ENCODE data around the gene ZC3H7B. TPM values are rescaled to one million over a fixed set of nuclear protein-coding genes. Genes with fewer than 3 reads are reported as not detected.

ZC3H7B gene
- total RNA-seq, 6 experiments from 2014 or later: 26.5 to 50.1 (median 42.7) TPM

DNA sequence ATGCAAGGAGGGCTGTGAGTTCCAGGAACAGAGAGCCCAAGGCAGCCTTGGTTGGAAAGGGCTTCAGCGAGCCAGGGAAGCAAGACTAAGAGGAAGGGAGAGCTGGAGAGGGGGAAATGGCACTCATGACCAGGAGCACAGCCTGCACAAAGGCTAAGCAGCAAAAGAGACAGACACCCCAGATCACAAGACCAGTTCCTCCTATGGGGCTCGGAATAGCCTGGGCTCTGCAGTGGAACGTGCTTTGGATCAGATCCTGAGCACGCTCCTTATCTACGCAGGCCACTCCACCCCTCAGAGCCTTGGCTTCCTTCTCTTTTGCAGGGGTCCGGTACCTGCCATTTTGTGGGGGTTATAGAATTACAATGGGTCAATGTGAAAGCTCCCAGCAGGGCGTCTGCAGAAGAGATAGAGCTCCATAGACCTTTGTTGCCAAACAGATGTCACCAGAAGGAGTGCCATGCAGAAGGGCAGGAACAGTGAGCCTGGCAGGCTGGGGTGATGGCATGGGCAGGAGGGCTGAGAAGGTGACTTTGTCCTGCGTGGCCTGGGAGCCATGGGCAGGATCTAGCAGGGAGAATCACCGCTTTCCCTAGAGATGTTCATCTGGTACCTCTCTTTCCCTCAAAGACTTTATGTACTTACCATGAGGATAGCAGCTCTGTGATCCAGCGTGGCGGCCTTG is 33.8 kb downstream of the ZC3H7B start:
- peaks cover 0 to 21% (median 7%) of the 10 kb centered on the region in 4 donors for H3K4me1 ChIP-seq
- H3K9me3 ChIP-seq: no peaks in the 10 kb centered on the region
- H3K27ac ChIP-seq: peak overlapping the region in 1 of 3 donors; percentile 26
- TF ChIP-seq POLR2A (IDR thresholded peaks at IDR 0.05): no peak
- TF ChIP-seq, protein P1, sequence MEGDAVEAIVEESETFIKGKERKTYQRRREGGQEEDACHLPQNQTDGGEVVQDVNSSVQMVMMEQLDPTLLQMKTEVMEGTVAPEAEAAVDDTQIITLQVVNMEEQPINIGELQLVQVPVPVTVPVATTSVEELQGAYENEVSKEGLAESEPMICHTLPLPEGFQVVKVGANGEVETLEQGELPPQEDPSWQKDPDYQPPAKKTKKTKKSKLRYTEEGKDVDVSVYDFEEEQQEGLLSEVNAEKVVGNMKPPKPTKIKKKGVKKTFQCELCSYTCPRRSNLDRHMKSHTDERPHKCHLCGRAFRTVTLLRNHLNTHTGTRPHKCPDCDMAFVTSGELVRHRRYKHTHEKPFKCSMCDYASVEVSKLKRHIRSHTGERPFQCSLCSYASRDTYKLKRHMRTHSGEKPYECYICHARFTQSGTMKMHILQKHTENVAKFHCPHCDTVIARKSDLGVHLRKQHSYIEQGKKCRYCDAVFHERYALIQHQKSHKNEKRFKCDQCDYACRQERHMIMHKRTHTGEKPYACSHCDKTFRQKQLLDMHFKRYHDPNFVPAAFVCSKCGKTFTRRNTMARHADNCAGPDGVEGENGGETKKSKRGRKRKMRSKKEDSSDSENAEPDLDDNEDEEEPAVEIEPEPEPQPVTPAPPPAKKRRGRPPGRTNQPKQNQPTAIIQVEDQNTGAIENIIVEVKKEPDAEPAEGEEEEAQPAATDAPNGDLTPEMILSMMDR (IDR thresholded peaks at IDR 0.05): no peak
- H3K4me3 ChIP-seq: no peak overlapping the region
- intact Hi-C loops (cut with DNase I): no loop called here
- H3K36me3 ChIP-seq: peaks cover 0 to 32% (median 14%) of the 10 kb centered on the region in 4 donors
- DNase-seq: no peak
- H3K27me3 ChIP-seq: no peaks in the 10 kb centered on the region
- no peak for ATAC-seq
- WGBS (ENCODE audit: insufficient coverage, low coverage, low lambda C conversion rate, missing lambda C conversion rate): 80% methylated on average over 1 of the region's 11 CpGs

DNA sequence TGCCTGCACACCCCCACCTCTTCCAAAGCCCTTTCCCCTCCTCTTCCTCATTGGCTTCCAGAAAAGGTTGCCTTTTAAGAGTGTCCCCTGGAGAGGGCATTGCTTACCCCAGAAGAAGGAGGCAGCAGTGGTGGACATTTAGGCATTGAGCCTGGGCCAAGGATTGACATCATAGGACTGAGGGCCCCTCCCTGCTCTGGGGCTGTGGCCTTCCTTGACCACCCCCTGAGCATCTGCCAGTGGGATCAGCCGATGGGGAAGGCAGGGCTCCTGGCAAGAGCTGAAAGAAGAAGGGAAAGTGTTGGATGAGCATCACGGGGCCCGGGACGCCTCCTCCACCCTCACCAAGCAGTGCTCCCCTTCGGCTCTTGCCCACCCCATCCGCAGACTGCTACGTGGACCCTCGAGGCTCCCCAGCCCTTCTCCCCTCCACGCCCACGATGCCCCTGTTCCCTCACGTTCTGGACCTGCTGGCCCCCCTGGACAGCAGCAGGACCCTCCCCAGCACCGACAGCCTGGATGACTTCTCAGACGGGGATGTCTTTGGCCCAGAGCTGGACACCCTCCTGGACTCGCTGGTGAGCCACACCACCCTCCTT is 37.4 kb downstream of the ZC3H7B start:
- no peak for ATAC-seq
- no peaks in the 10 kb centered on the region for H3K27me3 ChIP-seq
- no peak overlapping the region for H3K27ac ChIP-seq
- WGBS (ENCODE audit: insufficient coverage, low coverage, low lambda C conversion rate, missing lambda C conversion rate): 85% methylated on average over 4 of the region's 14 CpGs
- TF ChIP-seq POLR2A (IDR thresholded peaks at IDR 0.05): no peak
- TF ChIP-seq, protein P1 (IDR thresholded peaks at IDR 0.05): no peak
- no peak for DNase-seq
- H3K36me3 ChIP-seq: peaks cover 0 to 22% (median 6%) of the 10 kb centered on the region in 4 donors
- intact Hi-C loops (cut with DNase I): no loop called here
- H3K9me3 ChIP-seq: no peaks in the 10 kb centered on the region
- H3K4me3 ChIP-seq: no peak overlapping the region
- H3K4me1 ChIP-seq: peaks cover 0 to 31% (median 9%) of the 10 kb centered on the region in 4 donors

DNA sequence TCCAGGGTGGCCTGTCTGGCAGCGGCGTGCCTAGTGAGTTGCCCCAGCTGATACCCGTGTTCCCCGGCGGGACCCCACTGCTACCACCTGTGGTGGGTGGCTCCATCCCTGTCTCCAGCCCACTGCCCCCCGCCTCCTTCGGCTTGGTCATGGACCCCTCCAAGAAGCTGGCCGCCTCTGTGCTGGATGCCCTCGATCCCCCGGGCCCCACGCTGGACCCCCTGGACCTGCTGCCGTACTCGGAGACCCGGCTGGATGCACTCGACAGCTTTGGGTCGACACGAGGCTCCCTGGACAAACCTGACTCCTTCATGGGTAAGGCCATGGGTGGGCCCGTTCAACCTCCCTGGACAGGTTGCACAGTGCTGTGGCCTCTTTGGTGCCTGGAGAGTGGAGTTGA is 38.5 kb downstream of the ZC3H7B start:
- DNase-seq (no peak), ATAC-seq (no peak)
- no peak overlapping the region for H3K27ac ChIP-seq
- peaks cover 0 to 28% (median 9%) of the 10 kb centered on the region in 4 donors for H3K4me1 ChIP-seq
- WGBS (ENCODE audit: insufficient coverage, low coverage, low lambda C conversion rate, missing lambda C conversion rate): no CpG with 5 or more reads among the region's 18 CpGs
- no peak for TF ChIP-seq POLR2A (IDR thresholded peaks at IDR 0.05)
- TF ChIP-seq, protein P1 (IDR thresholded peaks at IDR 0.05): no peak
- no peaks in the 10 kb centered on the region for H3K9me3 ChIP-seq
- no peaks in the 10 kb centered on the region for H3K27me3 ChIP-seq
- no peak overlapping the region for H3K4me3 ChIP-seq
- intact Hi-C loops (cut with DNase I): no loop called here
- peaks cover 0 to 21% (median 4%) of the 10 kb centered on the region in 4 donors for H3K36me3 ChIP-seq

DNA sequence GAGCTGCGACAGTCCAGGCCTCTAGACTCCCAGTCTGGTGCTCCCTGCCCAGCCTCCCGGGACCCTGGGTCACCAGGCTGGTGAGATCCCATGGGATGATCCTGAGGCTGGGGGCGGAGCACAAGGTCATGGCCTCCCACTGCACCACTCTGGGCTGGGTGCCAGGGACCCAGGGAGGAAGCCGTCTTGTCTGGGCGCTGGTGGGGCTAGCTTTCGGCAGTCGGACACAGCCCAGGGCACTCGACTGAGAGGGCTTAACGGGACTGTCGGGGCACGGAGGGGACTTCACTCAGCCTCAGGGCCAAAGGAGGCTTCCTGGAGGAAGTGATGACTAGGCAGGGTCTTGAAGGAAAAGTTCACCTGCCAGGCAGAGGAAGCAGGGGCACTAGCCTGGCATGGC is 39.0 kb downstream of the ZC3H7B start:
- intact Hi-C loops (cut with DNase I): no loop called here
- Histone ChIP-seq H3K4me1 (peaks cover 0 to 27% (median 10%) of the 10 kb centered on the region in 4 donors), H3K4me3 (no peak overlapping the region), H3K36me3 (peaks cover 0 to 21% (median 5%) of the 10 kb centered on the region in 4 donors), H3K9me3 (no peaks in the 10 kb centered on the region), H3K27ac (no peak overlapping the region), H3K27me3 (no peaks in the 10 kb centered on the region)
- DNase-seq (no peak), ATAC-seq (no peak)
- TF ChIP-seq POLR2A (IDR thresholded peaks at IDR 0.05): no peak
- TF ChIP-seq, protein P1 (IDR thresholded peaks at IDR 0.05): no peak
- 60% methylated on average over 1 of the region's 11 CpGs for WGBS (ENCODE audit: insufficient coverage, low coverage, low lambda C conversion rate, missing lambda C conversion rate)
